ENCODE results near the gene FAM124B.

GRCh38 chr2:224372641-224373040 lies 29.3 kb downstream of the FAM124B start:
- no peak for TF ChIP-seq CTCF (IDR thresholded peaks at IDR 0.05; ENCODE audit: insufficient read depth, low read length)
- TF ChIP-seq POLR2AphosphoS5 (IDR thresholded peaks at IDR 0.05; ENCODE audit: low read depth): no peak
- no peak for TF ChIP-seq REST (IDR thresholded peaks at IDR 0.05; ENCODE audit: insufficient replicate concordance, low read depth)
- no peak for TF ChIP-seq GABPA (IDR thresholded peaks at IDR 0.05; ENCODE audit: low read depth)

Measured in HL-60 (cell line).